SK-N-SH (cell line): ENCODE measurements around the gene CYB561A3. TPM values are rescaled to one million over a fixed set of nuclear protein-coding genes. Genes with fewer than 3 reads are reported as not detected.

Experiments used
- CTCF ChIA-PET: fragments of 300-600, 350-600 bp; formaldehyde crosslinking; extraction: SDS; loops from one replicate; lab custom pipeline; 2021; lab: Yijun Ruan, JAX
- POLR2A ChIA-PET: fragments of 350-600 bp; sonication (Branson Sonifier 250); formaldehyde crosslinking; extraction: SDS; loops from one replicate; lab custom pipeline; 2020; ENCODE audit warnings: antibody characterized with exemption, inconsistent platforms; lab: Yijun Ruan, JAX
- DNase-seq: peaks from one replicate; pipeline ENCODE4 v3.0.0; 2012
- H2AFZ ChIP-seq: fragments of 200-600 bp; sonication (generic); 2 replicates; pipeline ENCODE4 v1.8.1; 2016; ENCODE audit warnings: antibody characterized with exemption, mild to moderate bottlenecking, low read depth
- H3F3A ChIP-seq: fragments of 200-600 bp; sonication (generic); replicated peaks from 2 replicates; pipeline ENCODE3; 2016; ENCODE audit warnings: antibody characterized with exemption, mild to moderate bottlenecking; ENCODE audit not compliant: insufficient read depth
- H3K27ac ChIP-seq, 2 experiments: fragments of 200-500 bp in 1 of 2; fragments of 200-600 bp in 1 of 2; sonication (Bioruptor generic) in 1 of 2; sonication (generic), shearing (Covaris generic) in 1 of 2; 2 replicates each; pipeline versions ENCODE4 v1.5.1 to v1.6.1; 2014 to 2016; ENCODE audit warnings: low read depth in 2 of 2, inconsistent platforms in 1 of 2, low read length in 1 of 2, mild to moderate bottlenecking in 1 of 2, mixed read lengths in 1 of 2
- H3K27me3 ChIP-seq: fragments of 200-600 bp; sonication (generic), shearing (Covaris generic); 2 replicates; pipeline ENCODE4 v1.6.1; 2016; ENCODE audit warnings: mixed run types; ENCODE audit not compliant: insufficient read depth
- H3K36me3 ChIP-seq, 2 experiments: fragments of 200-500 bp in 1 of 2; fragments of 200-600 bp in 1 of 2; sonication (Bioruptor generic) in 1 of 2; sonication (generic) in 1 of 2; replicated peaks in 1 of 2; 2 replicates each; pipeline versions ENCODE3 to v1.5.1; 2014 to 2016; ENCODE audit warnings: low read length in 1 of 2, mild to moderate bottlenecking in 1 of 2; ENCODE audit not compliant: insufficient read depth in 2 of 2, control insufficient read depth in 1 of 2
- H3K4me1 ChIP-seq, 2 experiments: fragments of 200-500 bp in 1 of 2; fragments of 200-600 bp in 1 of 2; sonication (Bioruptor generic) in 1 of 2; sonication (generic), shearing (Covaris generic) in 1 of 2; 2 replicates each; pipeline versions ENCODE4 v1.5.1 to v1.6.1; 2014 to 2016; ENCODE audit warnings: low read depth in 1 of 2, low read length in 1 of 2, mixed run types in 1 of 2; ENCODE audit not compliant: insufficient read depth in 2 of 2, control insufficient read depth in 1 of 2
- H3K4me2 ChIP-seq: fragments of 200-600 bp; sonication (generic), shearing (Covaris generic); 2 replicates; pipeline ENCODE4 v1.6.1; 2017; ENCODE audit warnings: mixed run types
- H3K4me3 ChIP-seq, 2 experiments: fragments of 200-500 bp in 1 of 2; fragments of 200-600 bp in 1 of 2; sonication (Bioruptor generic) in 1 of 2; sonication (generic), shearing (Covaris generic) in 1 of 2; 2 replicates each; pipeline versions ENCODE4 v1.5.1 to v1.8.1; 2014 to 2016; ENCODE audit warnings: low read depth in 2 of 2, inconsistent platforms in 1 of 2, low read length in 1 of 2, mild to moderate bottlenecking in 1 of 2, mixed read lengths in 1 of 2, moderate library complexity in 1 of 2
- H3K79me2 ChIP-seq: fragments of 200-600 bp; sonication (generic); 2 replicates; pipeline ENCODE4 v1.8.1; 2017; ENCODE audit warnings: mild to moderate bottlenecking; ENCODE audit not compliant: insufficient read depth
- H3K9ac ChIP-seq: fragments of 200-600 bp; sonication (generic); 2 replicates; pipeline ENCODE4 v1.6.1; 2017; ENCODE audit warnings: mixed run types
- H3K9me2 ChIP-seq: fragments of 200-600 bp; sonication (generic); 2 replicates; pipeline ENCODE4 v1.6.1; 2017; ENCODE audit warnings: mixed run types
- H3K9me3 ChIP-seq: fragments of 200-600 bp; sonication (generic); 2 replicates; pipeline ENCODE4 v1.6.1; 2017; ENCODE audit warnings: mixed run types, mild to moderate bottlenecking, moderate library complexity
- H4K20me1 ChIP-seq: fragments of 200-600 bp; sonication (generic); 2 replicates; pipeline ENCODE4 v1.6.1; 2017; ENCODE audit warnings: mild to moderate bottlenecking, mixed run types; ENCODE audit not compliant: insufficient read depth
- CHD2 ChIP-seq: fragments of 150-350 bp; IDR thresholded peaks from 2 replicates; pipeline ENCODE4 v1.6.1; 2018; ENCODE audit warnings: low read length; ENCODE audit not compliant: partially characterized antibody
- FOSL2 ChIP-seq: IDR thresholded peaks from 2 replicates; pipeline ENCODE4 v1.4.0; 2012; ENCODE audit warnings: low read depth, mild to moderate bottlenecking, moderate library complexity, borderline replicate concordance
- GATA2 ChIP-seq: sonication (generic); formaldehyde crosslinking; IDR thresholded peaks from 2 replicates; pipeline ENCODE4 v1.5.0; 2020; ENCODE audit warnings: mild to moderate bottlenecking, missing genetic modification reagents
- JUND ChIP-seq: IDR thresholded peaks from 2 replicates; pipeline ENCODE4 v1.4.0; 2012
- NFIC ChIP-seq: IDR thresholded peaks from 2 replicates; pipeline ENCODE4 v1.4.0; 2012; ENCODE audit warnings: borderline replicate concordance
- POLR2AphosphoS5 ChIP-seq: IDR thresholded peaks from 2 replicates; pipeline ENCODE4 v1.6.1; 2012; ENCODE audit warnings: low read depth, low read length
- RAD21 ChIP-seq: IDR thresholded peaks from 2 replicates; pipeline ENCODE4 v1.6.1; 2012; ENCODE audit warnings: mild to moderate bottlenecking, low read length
- RCOR1 ChIP-seq: fragments of 150-350 bp; IDR thresholded peaks from 2 replicates; pipeline ENCODE4 v1.6.1; 2017; ENCODE audit warnings: antibody characterized with exemption, low read length
- RFX5 ChIP-seq: IDR thresholded peaks from 2 replicates; pipeline ENCODE4 v1.6.1; 2012; ENCODE audit warnings: mild to moderate bottlenecking, improper control_type of control experiment, low read length
- TCF12 ChIP-seq: IDR thresholded peaks from 2 replicates; pipeline ENCODE4 v1.4.0; 2012
- USF1 ChIP-seq: IDR thresholded peaks from 2 replicates; pipeline ENCODE4 v1.4.0; 2012; ENCODE audit warnings: low read depth, borderline replicate concordance
- USF2 ChIP-seq: fragments of 150-350 bp; IDR thresholded peaks from 2 replicates; pipeline ENCODE4 v1.6.1; 2017; ENCODE audit warnings: antibody characterized with exemption, low read length, low read depth, borderline replicate concordance
- YY1 ChIP-seq: IDR thresholded peaks from 2 replicates; pipeline ENCODE4 v1.4.0; 2012; ENCODE audit warnings: low read depth, mild to moderate bottlenecking
- whole genome bisulfite sequencing: methylation state at CpG from one replicate; pipeline ENCODE4 v1.1.6; 2017; ENCODE audit warnings: low lambda C conversion rate; 5-methylcytosine and 5-hydroxymethylcytosine counted together
- polyA plus RNA-seq, 3 experiments: library from polyadenylated mRNA; depleted of rRNA; stranded (reverse); fragments of >200 nt; gene quantifications; 2 replicates each; pipeline ENCODE4 v1.2.3, GENCODE V29; 2012
- TF ChIP-seq, protein P1 (sequence below): fragments of 150-350 bp; IDR thresholded peaks from 2 replicates; pipeline ENCODE4 v1.6.1; 2016; ENCODE audit warnings: mild to moderate bottlenecking, low read depth, low read length

The CYB561A3 gene
- polyA plus RNA-seq, 1 of the 3 experiments (the other 2 are of a cell fraction): 76.4 TPM

DNA sequence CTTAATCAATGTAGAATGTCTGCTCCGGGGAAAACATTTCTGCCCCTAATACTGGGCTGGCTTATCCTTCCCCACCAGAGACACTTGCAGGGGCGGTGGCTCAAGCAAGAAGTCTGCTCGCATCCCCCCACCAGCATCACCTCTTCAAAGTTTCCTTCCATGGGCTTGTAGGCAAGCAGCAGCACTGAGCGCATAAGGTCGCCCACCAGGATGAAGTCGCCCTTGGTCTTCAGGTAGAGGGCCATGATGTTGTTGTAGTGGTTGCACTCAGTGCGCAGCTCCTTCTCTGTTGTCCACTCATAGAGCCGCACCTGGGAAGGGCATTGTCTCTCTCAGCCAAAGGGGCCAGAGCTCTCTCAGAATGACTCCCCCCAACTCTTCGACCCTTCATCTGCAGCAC lies 58.0 kb downstream of the CYB561A3 start:
- Histone ChIP-seq H3K9me3 (no peaks in the 10 kb centered on the region), H3K4me3 (no peak overlapping the region), H3F3A (peaks cover under 1% of the 10 kb centered on the region), H3K36me3 (peaks cover 41 to 91% of the 10 kb centered on the region in 2 experiments), H3K4me1 (no peaks in the 10 kb centered on the region; a peak in 1 of 4 replicates), H2AFZ (no peak overlapping the region), H3K27me3 (no peaks in the 10 kb centered on the region), H3K4me2 (no peak overlapping the region), H3K27ac (no peak overlapping the region), H3K79me2 (no peaks in the 10 kb centered on the region), H3K9me2 (no peaks in the 10 kb centered on the region), H4K20me1 (no peaks in the 10 kb centered on the region), H3K9ac (no peak overlapping the region)
- CTCF ChIA-PET: interaction anchor here (1.0 kb wide), 1 partner anchor 82 kb away, joined by 3 read pairs; no protein-coding TSS in a partner anchor
- TF ChIP-seq RAD21: no peak
- no peak for TF ChIP-seq RCOR1
- no peak for TF ChIP-seq YY1
- no peak for TF ChIP-seq JUND
- 96% methylated on average over 8 of the region's 9 CpGs for WGBS
- POLR2A ChIA-PET: no interaction called here
- DNase-seq: no peak

DNA sequence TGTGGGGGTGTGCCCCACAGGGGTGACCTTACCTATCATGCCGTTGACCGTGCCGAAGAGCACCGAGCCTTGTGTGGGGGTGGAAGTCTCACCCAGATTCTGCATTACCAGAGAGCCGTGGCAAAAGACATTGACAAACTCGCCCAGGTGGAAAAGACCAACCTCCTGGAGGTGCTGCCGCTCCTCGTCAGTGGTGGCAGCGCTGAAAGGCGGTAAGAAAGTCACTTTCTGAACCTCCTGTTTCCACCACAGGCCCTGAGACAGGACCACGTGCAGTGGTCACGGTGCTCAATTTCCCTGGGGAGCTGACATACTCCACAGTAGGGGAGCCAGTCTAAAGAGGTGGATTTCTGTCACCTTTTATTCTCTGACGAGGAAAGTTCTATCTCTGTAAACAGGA lies 59.1 kb downstream of the CYB561A3 start:
- no peak for DNase-seq
- ChIA-PET CTCF (interaction anchor here (1.6 kb wide), 1 partner anchor 48 kb away, joined by 6 read pairs; no protein-coding TSS in a partner anchor), POLR2A (no interaction called here)
- H3K4me3 ChIP-seq: no peak overlapping the region
- peaks cover 13% of the 10 kb centered on the region for H3F3A ChIP-seq
- H3K27me3 ChIP-seq: no peaks in the 10 kb centered on the region
- 94% methylated on average over 9 of the region's 13 CpGs for WGBS
- H3K27ac ChIP-seq: no peak overlapping the region
- H3K9me3 ChIP-seq: no peaks in the 10 kb centered on the region
- TF ChIP-seq NFIC (no peak), CHD2 (no peak), USF1 (no peak), USF2 (no peak), POLR2AphosphoS5 (no peak), FOSL2 (no peak), TCF12 (no peak), RFX5 (no peak), GATA2 (CRISPR knock-in tag) (no peak)
- TF ChIP-seq, protein P1, sequence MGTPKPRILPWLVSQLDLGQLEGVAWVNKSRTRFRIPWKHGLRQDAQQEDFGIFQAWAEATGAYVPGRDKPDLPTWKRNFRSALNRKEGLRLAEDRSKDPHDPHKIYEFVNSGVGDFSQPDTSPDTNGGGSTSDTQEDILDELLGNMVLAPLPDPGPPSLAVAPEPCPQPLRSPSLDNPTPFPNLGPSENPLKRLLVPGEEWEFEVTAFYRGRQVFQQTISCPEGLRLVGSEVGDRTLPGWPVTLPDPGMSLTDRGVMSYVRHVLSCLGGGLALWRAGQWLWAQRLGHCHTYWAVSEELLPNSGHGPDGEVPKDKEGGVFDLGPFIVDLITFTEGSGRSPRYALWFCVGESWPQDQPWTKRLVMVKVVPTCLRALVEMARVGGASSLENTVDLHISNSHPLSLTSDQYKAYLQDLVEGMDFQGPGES: no peak
- H3K4me2 ChIP-seq: no peak overlapping the region
- peaks cover 30 to 86% of the 10 kb centered on the region in 2 experiments for H3K36me3 ChIP-seq
- no peak overlapping the region for H3K9ac ChIP-seq
- no peaks in the 10 kb centered on the region for H3K9me2 ChIP-seq
- no peak overlapping the region for H2AFZ ChIP-seq
- H3K4me1 ChIP-seq: peaks cover 0 to 10% of the 10 kb centered on the region in 2 experiments; a peak in 2 of 4 replicates
- no peaks in the 10 kb centered on the region for H3K79me2 ChIP-seq
- H4K20me1 ChIP-seq: 0 out of 2 replicates have a peak, but pooled peaks cover 6% of the 10 kb centered on the region

Other genes starting within 250 kb of the CYB561A3 start
- 11.7 and 15.2 TPM in 2 replicates for gene VPS37C, start 200.5 kb downstream of the CYB561A3 start, polyA plus RNA-seq (2012; rRNA removed)
- gene PGA3, start 158.4 kb downstream of the CYB561A3 start, polyA plus RNA-seq (2012; rRNA removed): not detected in 2 replicates
- not detected in 2 replicates for gene PGA4, start 139.5 kb downstream of the CYB561A3 start, polyA plus RNA-seq (2012; rRNA removed)
- gene PGA5, start 120.7 kb downstream of the CYB561A3 start, polyA plus RNA-seq (2012; rRNA removed): 0.23 TPM in 1 of 2 replicates, not detected in the other
- 3.4 and 5.0 TPM in 2 replicates for gene VWCE, start 66.6 kb downstream of the CYB561A3 start, polyA plus RNA-seq (2012; rRNA removed)
- gene DDB1, start 28.8 kb downstream of the CYB561A3 start, polyA plus RNA-seq (2012; rRNA removed): 170 and 224 TPM in 2 replicates
- gene TKFC, start 28.7 kb downstream of the CYB561A3 start, polyA plus RNA-seq (2012; rRNA removed): 71.0 and 72.0 TPM in 2 replicates
- 82.2 and 129 TPM in 2 replicates for gene TMEM138, start 492 bp upstream of the CYB561A3 start, polyA plus RNA-seq (2012; rRNA removed)
- gene TMEM216, start 30.7 kb upstream of the CYB561A3 start, polyA plus RNA-seq (2012; rRNA removed): 16.8 and 20.6 TPM in 2 replicates
- 44.0 and 49.4 TPM in 2 replicates for gene CPSF7, start 68.1 kb upstream of the CYB561A3 start, polyA plus RNA-seq (2012; rRNA removed)
- 81.7 and 116 TPM in 2 replicates for gene SDHAF2, start 68.2 kb upstream of the CYB561A3 start, polyA plus RNA-seq (2012; rRNA removed)
- 0.11 TPM in 1 of 2 replicates, not detected in the other for gene LRRC10B, start 146.9 kb upstream of the CYB561A3 start, polyA plus RNA-seq (2012; rRNA removed)
- 1.1 and 1.4 TPM in 2 replicates for gene SYT7, start 219.2 kb upstream of the CYB561A3 start, polyA plus RNA-seq (2012; rRNA removed)